OCI-LY1 (cell line): Measurements from ENCODE around the gene MNAT1.

Experiments used
- CTCF ChIP-seq: fragments of 200-600 bp; sonication (generic), shearing (Covaris generic); IDR thresholded peaks from 2 replicates; pipeline ENCODE4 v1.5.1; 2017; ENCODE audit warnings: mild to moderate bottlenecking, antibody characterized with exemption, low read length, moderate library complexity, mixed read lengths
- EZH2 ChIP-seq: fragments of 200-600 bp; sonication (generic), shearing (Covaris generic); IDR thresholded peaks from 2 replicates; pipeline ENCODE4 v1.8.0; 2017; ENCODE audit warnings: borderline replicate concordance, mixed run types, mild to moderate bottlenecking, antibody characterized with exemption, low read length, moderate library complexity, mixed read lengths

GRCh38 chr14:60931218-60931617, 196.7 kb downstream of the MNAT1 start:
- TF ChIP-seq CTCF: no peak
- TF ChIP-seq EZH2: no peak
